ENCODE data around the gene OR4L1.
"Not testable (repeated sequence)": the region's sequence is repeated elsewhere in the genome, so short reads cannot be mapped to it uniquely, and the experiment has no call there.

OR4L1 gene

GRCh38 chr14:20059745-20060144 lies at the start of gene OR4L1:
TSS of gene OR4L1 (plus strand) at chr14:20060045. CDS start at chr14:20060045, 0 bp downstream.
- DNase-seq: no peak

DNA sequence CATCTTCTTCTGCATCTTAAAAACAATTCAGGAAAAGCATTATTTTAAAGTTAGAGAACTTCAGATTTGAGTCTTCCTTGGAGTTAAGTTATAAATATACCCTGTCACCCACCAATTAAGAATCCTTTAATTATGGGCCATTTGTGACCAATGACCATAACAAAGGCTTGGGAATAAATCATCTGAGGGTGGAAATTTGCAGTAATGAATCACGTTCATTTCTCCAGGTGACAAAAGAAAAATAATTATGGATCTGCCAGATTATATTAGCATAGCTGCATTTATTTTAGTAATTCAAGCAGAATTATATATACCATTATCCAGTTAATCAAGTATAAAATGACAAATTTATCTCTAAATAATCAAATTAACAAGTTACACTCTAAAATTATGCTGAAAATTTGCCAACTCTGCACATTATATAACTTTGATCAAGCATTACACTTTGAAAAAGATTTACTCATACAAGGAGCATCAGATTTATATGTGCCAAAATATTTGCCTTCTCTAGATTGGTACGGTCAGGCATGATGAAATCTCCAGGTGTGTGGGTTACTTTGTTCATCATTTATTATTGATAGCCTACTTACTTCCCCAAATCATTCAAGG lies 40.5 kb upstream of the OR4L1 start, which contains the start of gene OR4K14:
Gene OR4K14, minus strand, starts transcription at position 51 of the 609 bp plus-strand sequence. CDS start 4,114 bp downstream, outside the sequence.
- DNase-seq: no peak

- no peak for DNase-seq
Observed at GRCh38 chr14:20031058-20031457, 28.8 kb upstream of the OR4L1 start.

DNA sequence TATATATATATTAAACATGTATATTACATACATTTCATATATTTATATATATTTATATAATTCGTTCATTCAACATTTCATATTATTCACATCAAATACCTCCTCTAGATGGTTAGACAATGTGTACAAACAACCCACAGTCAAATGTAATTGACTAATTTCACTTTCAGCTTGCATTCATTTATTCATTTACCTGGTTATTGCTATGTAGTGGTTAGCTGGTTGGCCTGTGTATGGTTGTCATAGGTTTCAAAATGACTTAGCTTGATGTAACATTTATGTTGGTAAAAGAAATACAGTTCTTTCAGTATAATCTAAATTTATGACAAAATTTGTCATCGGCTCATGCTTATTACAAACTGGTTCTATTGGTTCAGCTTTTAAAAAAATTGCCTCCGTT lies 24.4 kb upstream of the OR4L1 start:
- DNase-seq: no peak

DNA sequence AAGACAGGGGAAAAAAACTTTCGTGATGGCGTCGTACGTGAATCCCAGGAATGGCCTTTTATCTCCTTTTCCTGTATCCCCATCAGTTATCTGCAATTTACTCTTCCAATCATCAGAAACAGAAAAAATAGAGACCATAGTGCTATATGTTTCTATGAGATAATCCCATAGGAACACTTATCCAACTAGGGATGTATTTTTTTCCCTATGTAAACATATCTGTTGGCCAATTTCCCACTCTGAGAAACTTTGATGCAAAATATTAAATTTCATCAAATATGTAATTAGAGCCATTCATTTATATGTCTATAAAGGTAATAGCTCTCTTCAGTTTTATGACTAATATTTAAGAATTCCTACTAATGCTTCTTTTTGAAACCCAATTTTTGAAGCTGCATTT lies 23.9 kb upstream of the OR4L1 start, which contains the start of gene OR4K13:
Gene OR4K13, minus strand, starts transcription at position 101 of the 400 bp plus-strand sequence. CDS start 1,280 bp downstream, outside the sequence.
- DNase-seq: no peak

DNA sequence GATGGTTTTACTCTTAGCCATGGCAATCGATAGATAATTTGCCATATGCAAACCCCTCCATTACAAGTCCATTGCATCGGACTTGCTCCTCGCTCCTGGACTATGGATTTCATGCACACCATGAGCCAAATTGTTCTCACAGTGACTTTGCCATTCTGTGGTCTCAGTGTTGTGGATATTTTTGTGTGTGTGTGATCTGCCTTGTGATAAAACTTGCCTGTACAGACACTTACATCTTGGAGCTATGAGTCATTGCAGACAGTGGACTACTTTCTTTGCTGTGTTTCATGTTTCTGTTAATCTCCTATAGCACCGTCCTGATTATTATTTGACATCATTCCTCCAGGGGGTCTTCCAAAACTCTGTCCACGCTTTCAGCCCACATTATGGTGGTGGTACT lies 15.6 kb upstream of the OR4L1 start:
- no peak for DNase-seq

- no peak for DNase-seq
Observed at GRCh38 chr14:20048202-20048601, 11.6 kb upstream of the OR4L1 start.

DNA sequence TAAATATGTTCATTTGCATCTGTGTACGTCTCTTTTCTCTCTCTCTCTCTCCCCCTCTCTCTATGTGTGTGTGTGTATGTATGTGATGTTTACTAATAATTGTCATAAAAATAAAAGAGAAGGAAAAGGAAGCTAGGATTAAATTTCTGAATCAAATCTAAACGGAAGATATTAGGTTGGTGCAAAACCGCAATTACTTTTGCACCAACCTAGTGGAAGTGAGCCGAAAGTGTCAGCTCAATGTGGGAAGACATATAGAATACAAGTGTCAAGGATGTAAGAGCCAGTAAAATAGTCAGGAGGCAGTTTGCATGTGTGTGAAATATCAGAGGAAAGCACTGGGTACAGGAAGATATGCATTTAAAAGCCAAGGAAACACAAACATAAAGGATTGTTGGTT lies 32.2 kb downstream of the OR4L1 start:
- no peak for DNase-seq

GRCh38 chr14:20093442-20093841 lies 33.6 kb downstream of the OR4L1 start:
- no peak for DNase-seq

DNA sequence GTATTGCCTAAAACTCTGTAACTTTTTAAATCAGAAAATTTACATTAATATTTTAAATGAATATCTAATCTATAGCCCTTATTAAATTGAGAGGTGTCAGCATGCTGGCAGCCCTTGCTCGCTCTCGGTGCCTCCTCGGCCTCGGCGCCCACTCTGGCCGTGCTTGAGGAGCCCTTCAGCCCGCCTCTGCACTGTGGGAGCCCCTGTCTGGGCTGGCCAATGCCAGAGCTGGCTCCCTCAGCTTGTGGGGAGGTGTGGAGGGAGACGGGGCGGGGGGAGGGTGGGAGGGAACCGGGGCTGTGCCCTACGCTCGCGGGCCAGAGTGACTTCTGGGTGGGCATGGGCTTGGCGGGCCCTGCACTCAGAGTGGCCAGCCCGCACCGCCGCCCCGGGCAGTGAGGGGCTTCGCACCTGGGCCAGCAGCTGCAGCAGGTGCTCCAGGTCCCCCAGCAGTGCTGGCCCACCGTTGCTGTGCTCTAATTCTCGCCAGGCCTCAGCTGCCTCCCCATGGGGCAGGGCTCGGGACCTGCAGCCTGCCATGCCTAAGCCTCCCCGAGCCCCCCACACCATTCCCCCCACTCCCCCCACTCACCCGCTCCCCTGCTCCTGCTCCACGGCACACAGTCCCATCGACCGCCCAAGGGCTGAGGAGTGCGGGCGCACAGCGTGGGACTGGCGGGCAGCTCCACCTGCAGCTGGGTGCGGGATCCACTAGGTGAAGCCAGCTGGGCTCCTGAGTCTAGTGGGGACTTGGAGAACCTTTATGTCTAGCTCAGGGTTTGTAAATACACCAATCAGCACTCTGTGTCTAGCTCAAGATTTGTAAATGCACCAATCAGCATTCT lies 39.3 kb downstream of the OR4L1 start:
- DNase-seq: not testable (repeated sequence)

DNA sequence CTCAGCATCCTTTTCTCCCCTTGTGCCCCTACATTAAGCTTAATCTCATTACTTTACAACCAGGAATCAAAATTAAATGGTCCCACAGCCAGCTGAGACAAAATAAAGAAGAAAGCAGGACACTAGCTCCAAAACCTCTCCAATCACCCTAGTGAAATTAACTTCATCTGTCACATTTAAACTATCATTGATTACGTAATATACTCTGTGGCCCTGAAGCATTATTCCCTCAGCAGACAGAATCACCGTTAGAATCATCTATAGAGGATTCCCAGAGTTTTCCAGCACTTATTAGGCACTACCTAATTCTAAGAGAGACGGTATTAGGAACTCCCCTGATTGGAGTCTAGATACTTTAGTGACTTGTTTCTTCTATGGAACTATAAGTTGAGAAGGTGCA lies 50.6 kb downstream of the OR4L1 start, which contains the start of gene OR4K17:
Gene OR4K17, plus strand, starts transcription at position 302 of the 400 bp plus-strand sequence. CDS start 6,761 bp downstream, outside the sequence.
- DNase-seq: no peak
